ENCODE data around the gene SLC8A1.
A peak's percentile ranks its signal among the peaks of the same experiment; 100 is the strongest.

Gene SLC8A1

GRCh38 chr2:40432921-40433483 lies 18.9 kb downstream of the SLC8A1 start:
- TF ChIP-seq BACH2 (CRISPR knock-in tag; IDR thresholded peaks at IDR 0.05; ENCODE audit: borderline replicate concordance), result no peak
- no peak for TF ChIP-seq TCF4 (CRISPR knock-in tag; IDR thresholded peaks at IDR 0.05; ENCODE audit: borderline replicate concordance)
- TF ChIP-seq ZNF8 (CRISPR knock-in tag; IDR thresholded peaks at IDR 0.05), result no peak
- TF ChIP-seq ZNF70 (CRISPR knock-in tag; IDR thresholded peaks at IDR 0.05), result peak; percentile 89
- no peak for TF ChIP-seq ISL1 (CRISPR knock-in tag; IDR thresholded peaks at IDR 0.05)
- TF ChIP-seq CSDC2 (CRISPR knock-in tag; IDR thresholded peaks at IDR 0.05), result no peak
- no peak for TF ChIP-seq RARB (CRISPR knock-in tag; IDR thresholded peaks at IDR 0.05)
- no peak for TF ChIP-seq SNAI2 (CRISPR knock-in tag; IDR thresholded peaks at IDR 0.05)
- TF ChIP-seq PPARA (CRISPR knock-in tag; IDR thresholded peaks at IDR 0.05; ENCODE audit: borderline replicate concordance), result no peak
- ATAC-seq, result no peak

- TF ChIP-seq CREB5 (CRISPR knock-in tag; IDR thresholded peaks at IDR 0.05; ENCODE audit: low read depth), result no peak
- TF ChIP-seq ARNTL (CRISPR knock-in tag; IDR thresholded peaks at IDR 0.05; ENCODE audit: borderline replicate concordance, low read depth), result no peak
- TF ChIP-seq POU6F1 (CRISPR knock-in tag; IDR thresholded peaks at IDR 0.05; ENCODE audit: borderline replicate concordance, low read depth), result no peak
- no peak for TF ChIP-seq GLIS3 (CRISPR knock-in tag; IDR thresholded peaks at IDR 0.05)
Observed at GRCh38 chr2:40431600-40431955, 20.3 kb downstream of the SLC8A1 start.

GRCh38 chr2:40430776-40431599 lies 20.9 kb downstream of the SLC8A1 start:
- no peak for ATAC-seq
- TF ChIP-seq TCF4 (CRISPR knock-in tag; IDR thresholded peaks at IDR 0.05; ENCODE audit: borderline replicate concordance) (peak; percentile 88), CREB5 (CRISPR knock-in tag; IDR thresholded peaks at IDR 0.05; ENCODE audit: low read depth) (no peak), TSHZ2 (CRISPR knock-in tag; IDR thresholded peaks at IDR 0.05) (peak; percentile 51; the same call in 1 of the 2 replicates)

More at GRCh38 chr2:40431600-40431955, 20.3 kb downstream of the SLC8A1 start:
- ATAC-seq, result peak; percentile 37

GRCh38 chr2:40428439-40428838 lies 23.5 kb downstream of the SLC8A1 start:
- TF ChIP-seq ISL1 (CRISPR knock-in tag; IDR thresholded peaks at IDR 0.05) (no peak), TCF4 (CRISPR knock-in tag; IDR thresholded peaks at IDR 0.05; ENCODE audit: borderline replicate concordance) (no peak), ZNF8 (CRISPR knock-in tag; IDR thresholded peaks at IDR 0.05) (no peak), ZNF70 (CRISPR knock-in tag; IDR thresholded peaks at IDR 0.05) (no peak)

GRCh38 chr2:40421631-40422297 lies 30.1 kb downstream of the SLC8A1 start:
- TF ChIP-seq PATZ1 (CRISPR knock-in tag; IDR thresholded peaks at IDR 0.05; ENCODE audit: borderline replicate concordance) (no peak), ZC3H10 (CRISPR knock-in tag; IDR thresholded peaks at IDR 0.05) (no peak), TOX (CRISPR knock-in tag; IDR thresholded peaks at IDR 0.05; ENCODE audit: borderline replicate concordance) (no peak), ZNF565 (CRISPR knock-in tag; conservative IDR thresholded peaks at IDR 0.05; ENCODE audit: low read depth) (no peak), CSRNP3 (CRISPR knock-in tag; IDR thresholded peaks at IDR 0.05) (no peak), ZNF8 (CRISPR knock-in tag; IDR thresholded peaks at IDR 0.05) (no peak), CREB5 (CRISPR knock-in tag; IDR thresholded peaks at IDR 0.05; ENCODE audit: low read depth) (no peak), PPARA (CRISPR knock-in tag; IDR thresholded peaks at IDR 0.05; ENCODE audit: borderline replicate concordance) (no peak), ZFP30 (CRISPR knock-in tag; IDR thresholded peaks at IDR 0.05) (no peak), SNAI2 (CRISPR knock-in tag; IDR thresholded peaks at IDR 0.05) (no peak)
- ATAC-seq, result no peak

More at GRCh38 chr2:40428439-40428838, 23.5 kb downstream of the SLC8A1 start:
- no peak for ATAC-seq

Measured in SK-N-SH treated with all-trans-retinoic acid at 6 μM for 48 hours (cell line).